Loucy (cell line): Measurements from ENCODE around the gene DGCR6.
"Not testable (repeated sequence)": the region's sequence is repeated elsewhere in the genome, so short reads cannot be mapped to it uniquely, and the experiment has no call there.

Source experiments
- CTCF ChIP-seq: fragments of 200-600 bp; sonication (generic); conservative IDR thresholded peaks from 2 replicates; pipeline ENCODE4 v1.5.1; 2014; ENCODE audit warnings: mild to moderate bottlenecking, antibody characterized with exemption, low read length
- EZH2phosphoT487 ChIP-seq: fragments of 200-600 bp; IDR thresholded peaks from 2 replicates; pipeline ENCODE4 v1.6.1; 2018; ENCODE audit warnings: antibody characterized with exemption, mild to moderate bottlenecking, moderate library complexity, borderline replicate concordance

- TF ChIP-seq CTCF, EZH2phosphoT487: not testable (repeated sequence)
These were observed 6.3 kb downstream of the DGCR6 start for GRCh38 chr22:18912264-18912946.
